GM12878 (cell line): ENCODE measurements around the gene WDR77. TPM values are rescaled to one million over a fixed set of nuclear protein-coding genes. Genes with fewer than 3 reads are reported as not detected.

ENCODE experiments used
- BACH1 ChIP-seq: fragments of 450-650 bp; IDR thresholded peaks from 2 replicates; pipeline ENCODE4 v1.6.1; 2017; ENCODE audit warnings: mild to moderate bottlenecking, borderline replicate concordance
- EGR1 ChIP-seq, 2 experiments: IDR thresholded peaks; 1 replicate in 1 of 2; 2 replicates in 1 of 2; pipeline ENCODE4 v1.6.1; 2011 to 2012; ENCODE audit warnings: low read depth in 2 of 2, low read length in 2 of 2, borderline replicate concordance in 1 of 2, mild to moderate bottlenecking in 1 of 2, moderate library complexity in 1 of 2
- ESRRA ChIP-seq: IDR thresholded peaks from 2 replicates; pipeline ENCODE4 v1.6.1; 2012; ENCODE audit warnings: mild to moderate bottlenecking, low read length, improper control_type of control experiment
- FOXM1 ChIP-seq: IDR thresholded peaks from 2 replicates; pipeline ENCODE4 v1.6.1; 2012; ENCODE audit warnings: low read depth, mild to moderate bottlenecking, inconsistent platforms, low read length, moderate library complexity
- MYB ChIP-seq: fragments of 150-350 bp; IDR thresholded peaks from 2 replicates; pipeline ENCODE4 v1.6.1; 2014; ENCODE audit warnings: mild to moderate bottlenecking, low read depth, low read length, borderline replicate concordance
- RAD21 ChIP-seq: IDR thresholded peaks from 2 replicates; pipeline ENCODE4 v1.6.1; 2011; ENCODE audit warnings: mild to moderate bottlenecking, low read depth, low read length, moderate library complexity; ENCODE audit not compliant: insufficient read depth
- SMC3 ChIP-seq: IDR thresholded peaks from 2 replicates; pipeline ENCODE4 v1.6.1; 2011; ENCODE audit warnings: low read length, improper control_type of control experiment, borderline replicate concordance
- SUPT20H ChIP-seq: IDR thresholded peaks from 2 replicates; pipeline ENCODE4 v1.6.1; 2011; ENCODE audit warnings: low read depth, mild to moderate bottlenecking, low read length, moderate library complexity, borderline replicate concordance; ENCODE audit not compliant: control insufficient read depth
- WRNIP1 ChIP-seq: IDR thresholded peaks from 2 replicates; pipeline ENCODE4 v1.6.1; 2011; ENCODE audit warnings: low read depth, low read length, improper control_type of control experiment, borderline replicate concordance
- ZNF622 ChIP-seq: fragments of 450-650 bp; IDR thresholded peaks from 2 replicates; pipeline ENCODE4 v1.6.1; 2017; ENCODE audit warnings: mild to moderate bottlenecking, inconsistent platforms
- polyA plus RNA-seq, 11 experiments: library from polyadenylated mRNA; depleted of rRNA in 4 of 11; unstranded in 6 of 11; stranded (reverse) in 5 of 11; fragments of >200 nt; fragmentation: Nextera tagmentation in 4 of 11; fragmentation: Illumina TruSeq in 1 of 11; extraction: Ambion mirVana in 4 of 11; extraction: Trizol in 1 of 11; gene quantifications; 1 replicate in 1 of 11; 2 replicates in 10 of 11; pipeline versions ENCODE4 v1.2.1 to v1.2.3, GENCODE V29; 2011 to 2016; ENCODE audit warnings: inconsistent platforms in 2 of 11, missing spikeins in 2 of 11, low read depth in 1 of 11
- total RNA-seq, 4 experiments: library from RNA; depleted of rRNA in 3 of 4; stranded (reverse); fragments of >200 nt in 3 of 4; fragmentation: Illumina TruSeq in 1 of 4; extraction: Trizol in 1 of 4; gene quantifications; 2 replicates each; pipeline versions ENCODE4 v1.2.1 to v1.2.3, GENCODE V29; 2013 to 2021
- TF ChIP-seq, protein P1 (sequence below): fragments of 450-650 bp; IDR thresholded peaks from 2 replicates; pipeline ENCODE4 v1.6.1; 2017; ENCODE audit warnings: antibody characterized with exemption, mild to moderate bottlenecking, moderate library complexity
- TF ChIP-seq, protein P2 (sequence below): fragments of 150-350 bp; IDR thresholded peaks from 2 replicates; pipeline ENCODE4 v1.6.1; 2014; ENCODE audit warnings: mild to moderate bottlenecking, low read depth, low read length
- TF ChIP-seq, protein P3 (sequence below): fragments of 450-650 bp; IDR thresholded peaks from 2 replicates; pipeline ENCODE4 v1.6.1; 2017; ENCODE audit warnings: mild to moderate bottlenecking, low read depth, inconsistent platforms; ENCODE audit not compliant: poor library complexity, severe bottlenecking
- TF ChIP-seq, protein P4 (sequence below): IDR thresholded peaks from 2 replicates; pipeline ENCODE4 v1.6.1; 2011; ENCODE audit warnings: borderline replicate concordance, low read depth, mild to moderate bottlenecking, moderate library complexity, low read length; ENCODE audit not compliant: insufficient read depth, poor library complexity, severe bottlenecking
- TF ChIP-seq, protein P5 (sequence below): fragments of 450-650 bp; IDR thresholded peaks from 2 replicates; pipeline ENCODE4 v1.6.1; 2018; ENCODE audit warnings: mild to moderate bottlenecking, low read depth, moderate library complexity; ENCODE audit not compliant: partially characterized antibody
- TF ChIP-seq, protein P6 (sequence below): IDR thresholded peaks from 2 replicates; pipeline ENCODE4 v1.6.1; 2011; ENCODE audit warnings: low read depth, low read length, improper control_type of control experiment, borderline replicate concordance

Gene WDR77
- total and polyA plus RNA-seq, 10 of the 15 experiments (the other 5 are each of a cell fraction or from before 2014, with no cell fraction given): 12.7 to 167 (median 67.1) TPM

DNA sequence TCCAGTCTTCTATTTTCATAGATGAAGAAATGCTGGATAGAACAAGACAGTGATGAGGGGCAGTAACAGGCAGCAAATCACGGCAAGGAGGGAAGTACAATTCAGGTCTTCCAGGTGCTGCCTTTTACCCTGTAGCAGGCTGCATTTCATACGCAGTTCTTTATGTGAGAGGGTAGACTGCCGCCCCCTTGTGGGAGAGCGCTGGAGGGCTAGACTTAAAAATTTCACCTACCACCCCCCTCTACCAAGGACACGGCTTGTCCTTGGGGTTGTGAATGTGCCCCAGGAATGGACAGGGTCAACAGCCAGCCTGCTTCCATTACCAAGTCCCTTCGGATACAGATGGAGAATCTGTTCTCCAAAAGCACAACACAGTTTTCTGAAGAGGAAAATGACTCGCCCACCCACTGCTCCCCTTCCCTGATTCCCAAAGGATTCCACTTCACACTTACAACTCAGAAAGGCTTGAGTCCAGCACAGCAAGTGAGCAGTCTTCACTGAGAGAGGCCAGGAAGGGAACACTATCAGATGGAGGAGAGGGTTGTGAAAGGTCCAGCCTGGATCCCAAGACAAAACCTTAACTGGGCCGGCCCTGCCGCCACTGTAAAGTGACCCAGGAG lies 7.4 kb downstream of the WDR77 start (continued):
- TF ChIP-seq SUPT20H: no peak
- TF ChIP-seq, protein P1, sequence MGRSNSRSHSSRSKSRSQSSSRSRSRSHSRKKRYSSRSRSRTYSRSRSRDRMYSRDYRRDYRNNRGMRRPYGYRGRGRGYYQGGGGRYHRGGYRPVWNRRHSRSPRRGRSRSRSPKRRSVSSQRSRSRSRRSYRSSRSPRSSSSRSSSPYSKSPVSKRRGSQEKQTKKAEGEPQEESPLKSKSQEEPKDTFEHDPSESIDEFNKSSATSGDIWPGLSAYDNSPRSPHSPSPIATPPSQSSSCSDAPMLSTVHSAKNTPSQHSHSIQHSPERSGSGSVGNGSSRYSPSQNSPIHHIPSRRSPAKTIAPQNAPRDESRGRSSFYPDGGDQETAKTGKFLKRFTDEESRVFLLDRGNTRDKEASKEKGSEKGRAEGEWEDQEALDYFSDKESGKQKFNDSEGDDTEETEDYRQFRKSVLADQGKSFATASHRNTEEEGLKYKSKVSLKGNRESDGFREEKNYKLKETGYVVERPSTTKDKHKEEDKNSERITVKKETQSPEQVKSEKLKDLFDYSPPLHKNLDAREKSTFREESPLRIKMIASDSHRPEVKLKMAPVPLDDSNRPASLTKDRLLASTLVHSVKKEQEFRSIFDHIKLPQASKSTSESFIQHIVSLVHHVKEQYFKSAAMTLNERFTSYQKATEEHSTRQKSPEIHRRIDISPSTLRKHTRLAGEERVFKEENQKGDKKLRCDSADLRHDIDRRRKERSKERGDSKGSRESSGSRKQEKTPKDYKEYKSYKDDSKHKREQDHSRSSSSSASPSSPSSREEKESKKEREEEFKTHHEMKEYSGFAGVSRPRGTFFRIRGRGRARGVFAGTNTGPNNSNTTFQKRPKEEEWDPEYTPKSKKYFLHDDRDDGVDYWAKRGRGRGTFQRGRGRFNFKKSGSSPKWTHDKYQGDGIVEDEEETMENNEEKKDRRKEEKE: no peak
- TF ChIP-seq, protein P2, sequence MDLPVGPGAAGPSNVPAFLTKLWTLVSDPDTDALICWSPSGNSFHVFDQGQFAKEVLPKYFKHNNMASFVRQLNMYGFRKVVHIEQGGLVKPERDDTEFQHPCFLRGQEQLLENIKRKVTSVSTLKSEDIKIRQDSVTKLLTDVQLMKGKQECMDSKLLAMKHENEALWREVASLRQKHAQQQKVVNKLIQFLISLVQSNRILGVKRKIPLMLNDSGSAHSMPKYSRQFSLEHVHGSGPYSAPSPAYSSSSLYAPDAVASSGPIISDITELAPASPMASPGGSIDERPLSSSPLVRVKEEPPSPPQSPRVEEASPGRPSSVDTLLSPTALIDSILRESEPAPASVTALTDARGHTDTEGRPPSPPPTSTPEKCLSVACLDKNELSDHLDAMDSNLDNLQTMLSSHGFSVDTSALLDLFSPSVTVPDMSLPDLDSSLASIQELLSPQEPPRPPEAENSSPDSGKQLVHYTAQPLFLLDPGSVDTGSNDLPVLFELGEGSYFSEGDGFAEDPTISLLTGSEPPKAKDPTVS: no peak
- TF ChIP-seq EGR1 (IDR thresholded peaks at IDR 0.05; ENCODE audit: borderline replicate concordance in 1 of 2, low read depth in 2 of 2, low read length in 2 of 2): no peak
- no peak for TF ChIP-seq ZNF622
- TF ChIP-seq, protein P3, sequence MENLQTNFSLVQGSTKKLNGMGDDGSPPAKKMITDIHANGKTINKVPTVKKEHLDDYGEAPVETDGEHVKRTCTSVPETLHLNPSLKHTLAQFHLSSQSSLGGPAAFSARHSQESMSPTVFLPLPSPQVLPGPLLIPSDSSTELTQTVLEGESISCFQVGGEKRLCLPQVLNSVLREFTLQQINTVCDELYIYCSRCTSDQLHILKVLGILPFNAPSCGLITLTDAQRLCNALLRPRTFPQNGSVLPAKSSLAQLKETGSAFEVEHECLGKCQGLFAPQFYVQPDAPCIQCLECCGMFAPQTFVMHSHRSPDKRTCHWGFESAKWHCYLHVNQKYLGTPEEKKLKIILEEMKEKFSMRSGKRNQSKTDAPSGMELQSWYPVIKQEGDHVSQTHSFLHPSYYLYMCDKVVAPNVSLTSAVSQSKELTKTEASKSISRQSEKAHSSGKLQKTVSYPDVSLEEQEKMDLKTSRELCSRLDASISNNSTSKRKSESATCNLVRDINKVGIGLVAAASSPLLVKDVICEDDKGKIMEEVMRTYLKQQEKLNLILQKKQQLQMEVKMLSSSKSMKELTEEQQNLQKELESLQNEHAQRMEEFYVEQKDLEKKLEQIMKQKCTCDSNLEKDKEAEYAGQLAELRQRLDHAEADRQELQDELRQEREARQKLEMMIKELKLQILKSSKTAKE: no peak
- no peak for TF ChIP-seq WRNIP1
- TF ChIP-seq, protein P4, sequence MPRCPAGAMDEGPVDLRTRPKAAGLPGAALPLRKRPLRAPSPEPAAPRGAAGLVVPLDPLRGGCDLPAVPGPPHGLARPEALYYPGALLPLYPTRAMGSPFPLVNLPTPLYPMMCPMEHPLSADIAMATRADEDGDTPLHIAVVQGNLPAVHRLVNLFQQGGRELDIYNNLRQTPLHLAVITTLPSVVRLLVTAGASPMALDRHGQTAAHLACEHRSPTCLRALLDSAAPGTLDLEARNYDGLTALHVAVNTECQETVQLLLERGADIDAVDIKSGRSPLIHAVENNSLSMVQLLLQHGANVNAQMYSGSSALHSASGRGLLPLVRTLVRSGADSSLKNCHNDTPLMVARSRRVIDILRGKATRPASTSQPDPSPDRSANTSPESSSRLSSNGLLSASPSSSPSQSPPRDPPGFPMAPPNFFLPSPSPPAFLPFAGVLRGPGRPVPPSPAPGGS: no peak
- TF ChIP-seq FOXM1: no peak
- TF ChIP-seq MYB: no peak
- no peak for TF ChIP-seq BACH1
- TF ChIP-seq, protein P5, sequence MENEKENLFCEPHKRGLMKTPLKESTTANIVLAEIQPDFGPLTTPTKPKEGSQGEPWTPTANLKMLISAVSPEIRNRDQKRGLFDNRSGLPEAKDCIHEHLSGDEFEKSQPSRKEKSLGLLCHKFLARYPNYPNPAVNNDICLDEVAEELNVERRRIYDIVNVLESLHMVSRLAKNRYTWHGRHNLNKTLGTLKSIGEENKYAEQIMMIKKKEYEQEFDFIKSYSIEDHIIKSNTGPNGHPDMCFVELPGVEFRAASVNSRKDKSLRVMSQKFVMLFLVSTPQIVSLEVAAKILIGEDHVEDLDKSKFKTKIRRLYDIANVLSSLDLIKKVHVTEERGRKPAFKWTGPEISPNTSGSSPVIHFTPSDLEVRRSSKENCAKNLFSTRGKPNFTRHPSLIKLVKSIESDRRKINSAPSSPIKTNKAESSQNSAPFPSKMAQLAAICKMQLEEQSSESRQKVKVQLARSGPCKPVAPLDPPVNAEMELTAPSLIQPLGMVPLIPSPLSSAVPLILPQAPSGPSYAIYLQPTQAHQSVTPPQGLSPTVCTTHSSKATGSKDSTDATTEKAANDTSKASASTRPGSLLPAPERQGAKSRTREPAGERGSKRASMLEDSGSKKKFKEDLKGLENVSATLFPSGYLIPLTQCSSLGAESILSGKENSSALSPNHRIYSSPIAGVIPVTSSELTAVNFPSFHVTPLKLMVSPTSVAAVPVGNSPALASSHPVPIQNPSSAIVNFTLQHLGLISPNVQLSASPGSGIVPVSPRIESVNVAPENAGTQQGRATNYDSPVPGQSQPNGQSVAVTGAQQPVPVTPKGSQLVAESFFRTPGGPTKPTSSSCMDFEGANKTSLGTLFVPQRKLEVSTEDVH: no peak
- TF ChIP-seq, protein P6, sequence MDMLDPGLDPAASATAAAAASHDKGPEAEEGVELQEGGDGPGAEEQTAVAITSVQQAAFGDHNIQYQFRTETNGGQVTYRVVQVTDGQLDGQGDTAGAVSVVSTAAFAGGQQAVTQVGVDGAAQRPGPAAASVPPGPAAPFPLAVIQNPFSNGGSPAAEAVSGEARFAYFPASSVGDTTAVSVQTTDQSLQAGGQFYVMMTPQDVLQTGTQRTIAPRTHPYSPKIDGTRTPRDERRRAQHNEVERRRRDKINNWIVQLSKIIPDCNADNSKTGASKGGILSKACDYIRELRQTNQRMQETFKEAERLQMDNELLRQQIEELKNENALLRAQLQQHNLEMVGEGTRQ: no peak
- peak; percentile 52 for TF ChIP-seq RAD21
- TF ChIP-seq ESRRA: no peak
- peak; percentile 47; the same call in 1 of the 2 replicates for TF ChIP-seq SMC3
- TF ChIP-seq, all 136 proteins: peak for 3
